Gastrocnemius medialis (tissue), 4 donors: ENCODE data around the gene HTR2C.

Experiments used
- CTCF ChIP-seq, 5 experiments: fragments of 450-650 bp in 3 of 5; fragments of 200-600 bp in 2 of 5; sonication (generic) in 2 of 5; IDR thresholded peaks in 4 of 5; conservative IDR thresholded peaks in 1 of 5; 1 replicate in 4 of 5; 2 replicates in 1 of 5; pipeline ENCODE4 v1.5.1; 2016 to 2019; ENCODE audit warnings: antibody characterized with exemption in 5 of 5, mild to moderate bottlenecking in 3 of 5, moderate library complexity in 3 of 5
- POLR2A ChIP-seq, 2 donors: fragments of 450-650 bp; IDR thresholded peaks; one replicate each; pipeline ENCODE4 v1.6.1; 2017; ENCODE audit warnings: antibody characterized with exemption in 2 of 2, mild to moderate bottlenecking in 2 of 2, moderate library complexity in 2 of 2

- no peak for TF ChIP-seq CTCF (IDR thresholded peaks at IDR 0.05 in 4 of 5, conservative IDR thresholded peaks at IDR 0.05 in 1 of 5)
- no peak for TF ChIP-seq POLR2A (IDR thresholded peaks at IDR 0.05)
Measured at GRCh38 chrX:114710571-114710970, 126.7 kb downstream of the HTR2C start.
